GM19463 (cell line): ENCODE measurements around the gene DECR2.

ENCODE experiments used
- ATAC-seq: cut with Tn5 transposase; IDR thresholded peaks from one replicate; pipeline ENCODE4 v1.9.1; 2021; ENCODE audit warnings: mild to moderate bottlenecking, moderate library complexity; ENCODE audit not compliant: unreplicated experiment

DECR2 gene

GRCh38 chr16:427250-427649 is 25.6 kb downstream of the DECR2 start:
- no peak for ATAC-seq

DNA sequence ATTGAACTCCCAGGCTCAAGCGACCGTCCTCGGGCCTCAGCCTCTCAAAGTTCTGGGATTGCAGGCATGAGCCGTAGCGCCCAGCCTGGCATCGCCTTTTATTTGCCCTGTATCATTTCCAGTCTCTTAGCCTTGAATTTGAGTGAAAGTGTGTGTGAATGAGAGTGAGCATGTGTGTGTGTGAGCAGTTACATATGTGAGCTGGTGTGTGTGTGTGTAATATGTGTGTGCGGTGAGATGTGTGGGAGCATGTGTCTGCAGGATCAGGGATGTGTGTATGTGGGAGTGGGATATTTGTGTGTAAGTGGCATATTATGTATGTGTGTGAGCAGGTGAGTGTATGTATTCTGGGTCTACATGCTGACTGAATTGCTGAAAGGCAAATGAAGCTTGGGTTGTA is 29.2 kb downstream of the DECR2 start:
- no peak for ATAC-seq

DNA sequence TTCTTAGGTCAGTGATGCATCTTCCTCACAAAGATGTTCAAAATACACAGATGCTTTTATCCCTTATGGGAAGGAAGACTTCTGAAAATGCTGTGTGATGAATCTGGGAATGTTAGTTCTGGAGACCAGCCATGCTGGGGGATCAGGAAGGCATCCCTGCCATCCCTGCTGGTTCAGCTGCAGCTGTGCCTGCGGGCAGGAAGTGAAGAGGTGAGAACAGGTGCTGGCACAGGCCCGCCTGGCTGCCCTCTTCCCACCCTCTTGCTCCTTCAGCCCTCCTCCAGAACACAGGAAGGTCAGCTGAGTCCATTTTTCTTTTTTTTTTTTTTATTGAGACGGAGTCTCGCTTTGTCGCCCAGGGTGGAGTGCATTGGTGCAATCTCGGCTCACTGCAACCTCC is 38.9 kb downstream of the DECR2 start:
- no peak for ATAC-seq

- no peak for ATAC-seq
These were observed 39.8 kb downstream of the DECR2 start for GRCh38 chr16:441447-441846.

- no peak for ATAC-seq
These were observed 41.3 kb downstream of the DECR2 start for GRCh38 chr16:442976-443375.

GRCh38 chr16:444027-444426 is 42.3 kb downstream of the DECR2 start:
- no peak for ATAC-seq

- no peak for ATAC-seq
These were observed 43.9 kb downstream of the DECR2 start for GRCh38 chr16:445566-445965.

DNA sequence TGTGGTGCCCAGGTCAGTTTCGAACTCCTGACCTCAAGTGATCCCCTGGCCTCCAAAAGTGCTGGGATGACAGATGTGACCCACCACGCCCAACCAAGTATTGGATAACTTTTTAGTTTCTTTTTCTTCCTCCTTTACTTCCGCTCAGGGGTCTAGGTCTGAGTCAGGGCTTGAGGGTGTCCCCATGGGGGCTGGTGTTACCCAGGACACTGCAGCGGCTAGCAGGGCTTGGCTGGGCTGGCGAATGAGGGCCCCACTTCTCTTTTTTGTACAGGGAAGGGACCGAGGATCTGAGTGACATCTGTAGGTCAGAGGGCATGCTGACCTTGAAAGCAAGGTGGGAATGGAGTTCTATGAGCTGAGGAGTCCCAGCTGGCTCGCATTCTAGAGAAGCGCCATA is 48.7 kb downstream of the DECR2 start:
- ATAC-seq, result no peak

- ATAC-seq, result no peak
These were observed 49.3 kb downstream of the DECR2 start for GRCh38 chr16:450785-451512.

GRCh38 chr16:454397-454940 is 52.8 kb downstream of the DECR2 start:
- no peak for ATAC-seq

DNA sequence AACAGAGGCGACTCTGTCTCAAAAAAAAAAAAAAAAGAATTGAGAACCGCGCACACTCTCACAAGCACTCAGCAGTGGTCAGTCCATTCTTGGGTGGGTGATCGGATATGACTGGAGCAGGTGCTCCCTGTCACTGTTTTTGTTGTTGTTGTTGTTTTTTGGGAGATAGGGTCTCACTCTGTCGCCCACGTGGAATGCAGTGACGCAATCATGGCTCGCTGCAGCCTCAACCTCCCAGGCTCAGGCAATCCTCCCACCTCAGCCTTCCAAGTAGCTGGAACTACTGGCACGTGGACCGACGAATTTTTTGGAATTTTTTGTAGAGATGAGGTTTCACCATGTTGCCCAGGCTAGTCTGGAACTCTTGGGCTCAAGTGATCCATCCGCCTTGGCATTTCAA is 53.8 kb downstream of the DECR2 start:
- ATAC-seq, result no peak

DNA sequence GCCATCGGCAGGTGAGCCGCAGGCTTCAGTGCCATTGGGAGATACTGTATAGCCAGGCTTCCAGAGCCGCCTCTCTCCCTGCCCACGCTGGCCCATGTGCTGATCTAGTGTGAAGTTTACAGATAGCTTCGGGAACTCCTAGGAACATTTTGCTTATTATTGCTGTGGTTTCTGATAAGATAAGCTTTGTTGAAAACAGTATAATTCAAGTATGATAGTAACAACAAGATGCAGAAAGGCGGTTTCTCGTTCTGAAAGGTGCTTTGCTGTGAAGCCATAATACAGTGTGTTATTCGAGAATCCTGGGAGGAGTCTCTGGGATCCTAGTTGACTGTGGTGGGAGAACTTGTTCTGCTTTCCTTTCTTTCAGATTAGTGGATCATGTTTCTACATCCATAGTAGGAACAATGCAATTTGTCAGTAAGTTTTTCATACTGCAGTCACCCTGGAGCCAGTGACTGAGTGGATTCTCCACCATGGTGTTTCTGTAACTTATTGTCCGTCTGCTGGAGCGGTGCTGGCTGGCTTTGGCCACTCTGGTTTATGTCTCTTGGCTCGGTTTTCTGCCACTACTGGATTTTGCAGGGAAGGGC is 55.3 kb downstream of the DECR2 start:
- ATAC-seq, result no peak

DNA sequence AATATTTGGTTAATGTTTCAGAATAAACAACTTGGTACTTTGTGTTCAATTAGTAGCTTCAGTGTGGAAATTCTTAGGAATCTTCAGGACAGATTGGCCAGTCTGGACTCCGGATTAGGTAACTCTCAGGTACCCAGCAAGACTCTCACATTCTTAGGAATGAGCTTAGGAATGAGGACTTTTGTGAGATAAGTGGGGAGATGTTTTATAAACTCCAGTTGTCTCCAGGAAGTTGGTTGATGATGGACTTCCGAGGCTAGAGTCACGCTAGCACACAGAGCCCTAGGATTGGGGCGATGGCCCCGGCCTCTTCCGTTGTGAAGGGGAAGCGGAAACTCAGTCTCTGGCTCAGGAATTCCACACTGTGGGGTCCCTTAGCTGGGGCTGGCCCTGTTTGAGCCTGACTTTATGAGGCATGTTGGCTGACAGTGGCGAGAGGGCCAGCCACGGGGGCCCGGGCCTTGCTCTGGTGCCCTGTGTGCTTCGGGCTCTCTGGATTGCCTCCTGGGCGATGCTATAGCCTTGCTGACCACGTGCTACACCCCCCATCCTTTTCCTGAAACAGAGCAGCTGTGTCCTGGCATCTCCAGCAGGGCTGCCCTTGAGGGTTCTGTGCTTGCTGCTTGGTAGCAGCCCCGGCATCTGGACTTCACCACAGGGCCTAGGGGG is 56.2 kb downstream of the DECR2 start:
- no peak for ATAC-seq

DNA sequence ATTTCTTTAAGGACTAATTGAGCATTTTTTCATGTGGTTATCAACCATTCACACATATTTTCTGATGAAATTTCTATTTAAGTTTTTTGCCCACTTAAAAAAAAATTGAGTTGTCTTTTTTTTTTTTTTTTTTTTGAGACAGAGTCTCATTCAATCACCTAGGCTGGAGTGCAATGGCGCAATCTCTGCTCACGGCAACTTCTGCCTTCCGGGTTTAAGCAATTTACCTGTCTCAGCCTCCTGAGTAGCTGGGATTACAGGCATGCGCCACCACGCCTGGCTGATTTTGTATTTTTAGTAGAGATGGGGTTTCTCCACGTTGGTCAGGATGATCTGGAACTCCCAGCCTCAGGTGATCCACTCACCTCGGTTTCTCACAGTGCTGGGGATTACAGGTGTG is 58.1 kb downstream of the DECR2 start:
- ATAC-seq, result no peak

DNA sequence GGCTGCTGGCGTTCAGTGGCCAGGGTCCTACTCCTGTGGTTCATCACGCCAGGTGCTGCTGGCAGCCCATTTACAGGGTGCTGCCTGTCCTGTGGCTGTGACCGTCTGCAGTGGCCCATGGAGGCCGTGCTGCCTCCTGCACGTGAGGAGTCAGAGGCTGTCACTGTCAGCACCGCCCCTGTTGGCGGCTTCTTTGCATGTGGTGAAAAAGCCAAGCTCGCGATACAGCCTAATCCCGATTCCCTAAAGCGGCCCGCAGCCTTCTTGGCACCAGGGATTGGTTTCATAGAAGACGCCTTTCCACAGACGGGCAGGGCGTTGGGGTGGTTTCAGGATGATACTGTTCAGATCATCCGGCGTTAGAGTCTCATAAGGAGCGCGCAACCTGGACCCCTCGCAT is 59.1 kb downstream of the DECR2 start:
- no peak for ATAC-seq
